ENCODE data around the gene ZFAND4. TPM values are rescaled to one million over a fixed set of nuclear protein-coding genes. Genes with fewer than 3 reads are reported as not detected.

Gene ZFAND4
- total RNA-seq, 1 donor from 2014 or later, result 9.1 TPM

DNA sequence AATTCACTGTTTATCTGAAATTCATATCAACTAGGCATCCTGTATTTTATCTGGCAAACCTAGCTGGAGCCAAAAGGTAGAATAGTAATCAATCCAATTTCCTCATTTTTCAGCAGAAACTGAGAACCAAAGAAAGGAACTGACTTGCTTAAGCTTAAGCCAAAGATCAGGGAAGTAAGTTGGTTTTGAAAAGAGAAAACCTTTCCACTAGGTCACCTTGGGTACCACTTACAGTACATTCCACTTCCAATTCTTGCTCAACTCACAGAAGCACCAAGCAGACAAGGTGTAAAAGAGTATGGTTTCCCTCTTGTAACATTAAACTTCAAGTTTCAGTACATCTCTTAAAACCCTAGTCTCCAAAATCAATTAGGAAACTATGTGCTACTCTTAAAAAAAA lies 79.6 kb downstream of the ZFAND4 start:
- no peak for DNase-seq (ENCODE audit: low read depth)
- no peaks in the 10 kb centered on the region for H3K36me3 ChIP-seq (ENCODE audit: control insufficient read depth, insufficient read depth, low read length)
- no peak overlapping the region for H3K4me3 ChIP-seq (ENCODE audit: low read depth, low read length)
- H3K27me3 ChIP-seq (ENCODE audit: control insufficient read depth, insufficient read depth, low read length), result no peaks in the 10 kb centered on the region
- TF ChIP-seq, protein P1, sequence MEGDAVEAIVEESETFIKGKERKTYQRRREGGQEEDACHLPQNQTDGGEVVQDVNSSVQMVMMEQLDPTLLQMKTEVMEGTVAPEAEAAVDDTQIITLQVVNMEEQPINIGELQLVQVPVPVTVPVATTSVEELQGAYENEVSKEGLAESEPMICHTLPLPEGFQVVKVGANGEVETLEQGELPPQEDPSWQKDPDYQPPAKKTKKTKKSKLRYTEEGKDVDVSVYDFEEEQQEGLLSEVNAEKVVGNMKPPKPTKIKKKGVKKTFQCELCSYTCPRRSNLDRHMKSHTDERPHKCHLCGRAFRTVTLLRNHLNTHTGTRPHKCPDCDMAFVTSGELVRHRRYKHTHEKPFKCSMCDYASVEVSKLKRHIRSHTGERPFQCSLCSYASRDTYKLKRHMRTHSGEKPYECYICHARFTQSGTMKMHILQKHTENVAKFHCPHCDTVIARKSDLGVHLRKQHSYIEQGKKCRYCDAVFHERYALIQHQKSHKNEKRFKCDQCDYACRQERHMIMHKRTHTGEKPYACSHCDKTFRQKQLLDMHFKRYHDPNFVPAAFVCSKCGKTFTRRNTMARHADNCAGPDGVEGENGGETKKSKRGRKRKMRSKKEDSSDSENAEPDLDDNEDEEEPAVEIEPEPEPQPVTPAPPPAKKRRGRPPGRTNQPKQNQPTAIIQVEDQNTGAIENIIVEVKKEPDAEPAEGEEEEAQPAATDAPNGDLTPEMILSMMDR (IDR thresholded peaks at IDR 0.05; ENCODE audit: insufficient read depth, low read length, poor library complexity, severe bottlenecking), result no peak

- DNase-seq (ENCODE audit: low read depth), result no peak
- TF ChIP-seq, protein P1 (IDR thresholded peaks at IDR 0.05; ENCODE audit: insufficient read depth, low read length, poor library complexity, severe bottlenecking), result no peak
- H3K27me3 ChIP-seq (ENCODE audit: control insufficient read depth, insufficient read depth, low read length), result no peaks in the 10 kb centered on the region
- no peak overlapping the region for H3K4me3 ChIP-seq (ENCODE audit: low read depth, low read length)
- no peaks in the 10 kb centered on the region for H3K36me3 ChIP-seq (ENCODE audit: control insufficient read depth, insufficient read depth, low read length)
Measured at GRCh38 chr10:45592432-45592831, 80.1 kb downstream of the ZFAND4 start.

DNA sequence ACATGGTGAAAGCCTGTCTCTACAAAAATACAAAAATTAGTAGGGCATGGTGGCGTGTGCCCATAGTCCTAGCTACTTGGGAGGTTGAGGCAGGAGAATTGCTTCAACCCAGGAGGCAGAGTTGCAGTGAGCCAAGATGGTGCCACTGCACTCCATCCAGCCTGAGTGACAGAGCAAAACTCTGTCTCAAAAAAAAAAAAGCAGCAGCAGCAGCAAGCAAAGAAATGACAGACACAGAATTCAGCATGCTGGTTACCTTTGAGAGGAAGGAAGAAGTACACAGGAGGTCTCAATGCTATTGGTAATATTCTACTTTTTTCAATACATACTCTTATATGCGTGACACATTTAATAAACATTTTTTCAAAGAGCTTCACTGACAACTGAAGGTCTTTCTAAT lies 81.3 kb downstream of the ZFAND4 start:
- H3K27me3 ChIP-seq (ENCODE audit: control insufficient read depth, insufficient read depth, low read length), result no peaks in the 10 kb centered on the region
- no peak overlapping the region for H3K4me3 ChIP-seq (ENCODE audit: low read depth, low read length)
- DNase-seq (ENCODE audit: low read depth), result no peak
- no peaks in the 10 kb centered on the region for H3K36me3 ChIP-seq (ENCODE audit: control insufficient read depth, insufficient read depth, low read length)
- TF ChIP-seq, protein P1 (IDR thresholded peaks at IDR 0.05; ENCODE audit: insufficient read depth, low read length, poor library complexity, severe bottlenecking), result no peak

GRCh38 chr10:45589868-45590267 lies 82.7 kb downstream of the ZFAND4 start:
- Histone ChIP-seq H3K4me3 (ENCODE audit: low read depth, low read length) (no peak overlapping the region), H3K27me3 (ENCODE audit: control insufficient read depth, insufficient read depth, low read length) (no peaks in the 10 kb centered on the region), H3K36me3 (ENCODE audit: control insufficient read depth, insufficient read depth, low read length) (no peaks in the 10 kb centered on the region)
- TF ChIP-seq, protein P1 (IDR thresholded peaks at IDR 0.05; ENCODE audit: insufficient read depth, low read length, poor library complexity, severe bottlenecking), result no peak
- DNase-seq (ENCODE audit: low read depth), result no peak

DNA sequence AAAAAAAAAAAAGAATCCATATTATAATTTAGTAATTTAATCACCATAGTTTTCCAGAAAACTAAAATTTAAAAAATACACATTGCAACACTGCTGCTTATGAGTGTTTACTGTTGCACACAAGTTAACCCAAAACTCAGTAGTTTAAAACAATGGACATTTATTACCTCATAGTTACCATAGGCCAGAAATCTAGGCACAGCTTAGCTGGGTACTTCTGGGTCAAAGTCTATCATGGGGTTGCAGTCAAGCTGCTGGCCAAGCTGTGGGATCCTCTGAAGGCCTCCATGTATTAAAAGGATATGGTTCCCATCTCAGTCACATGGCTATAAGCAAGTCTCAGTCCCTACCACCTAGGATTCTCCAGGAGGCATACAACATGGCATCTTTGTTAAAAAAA lies 83.6 kb downstream of the ZFAND4 start:
- H3K36me3 ChIP-seq (ENCODE audit: control insufficient read depth, insufficient read depth, low read length), result no peaks in the 10 kb centered on the region
- no peaks in the 10 kb centered on the region for H3K27me3 ChIP-seq (ENCODE audit: control insufficient read depth, insufficient read depth, low read length)
- no peak overlapping the region for H3K4me3 ChIP-seq (ENCODE audit: low read depth, low read length)
- no peak for DNase-seq (ENCODE audit: low read depth)
- TF ChIP-seq, protein P1 (IDR thresholded peaks at IDR 0.05; ENCODE audit: insufficient read depth, low read length, poor library complexity, severe bottlenecking), result no peak

GRCh38 chr10:45586028-45586824 lies 86.3 kb downstream of the ZFAND4 start:
- TF ChIP-seq, protein P1 (IDR thresholded peaks at IDR 0.05; ENCODE audit: insufficient read depth, low read length, poor library complexity, severe bottlenecking), result no peak
- no peaks in the 10 kb centered on the region for H3K27me3 ChIP-seq (ENCODE audit: control insufficient read depth, insufficient read depth, low read length)
- H3K36me3 ChIP-seq (ENCODE audit: control insufficient read depth, insufficient read depth, low read length), result no peaks in the 10 kb centered on the region
- no peak overlapping the region for H3K4me3 ChIP-seq (ENCODE audit: low read depth, low read length)
- no peak for DNase-seq (ENCODE audit: low read depth)
